GM23338 (cell line): ENCODE data around the gene STOX2. TPM values are rescaled to one million over a fixed set of nuclear protein-coding genes. Genes with fewer than 3 reads are reported as not detected.
A peak's percentile ranks its signal among the peaks of the same experiment; 100 is the strongest.

Source experiments
- ATAC-seq: fragments of 200-7000 bp; cut with Tn5 transposase; 3 replicates; pipeline ENCODE4 v1.9.1; 2020
- DNase-seq: peaks from one replicate; pipeline ENCODE4 v3.0.0-alpha.2; 2015; ENCODE audit warnings: low spot score
- H2AFZ ChIP-seq: fragments of 200-600 bp; sonication (generic); 2 replicates; pipeline ENCODE4 v1.8.0; 2016; ENCODE audit warnings: antibody characterized with exemption, mild to moderate bottlenecking, moderate library complexity
- H3F3A ChIP-seq: fragments of 200-600 bp; sonication (generic); replicated peaks from 2 replicates; pipeline ENCODE4 v1.8.0; 2017; ENCODE audit warnings: antibody characterized with exemption, mixed run types, low read depth
- H3K27ac ChIP-seq: fragments of 200-600 bp; sonication (generic); 2 replicates; pipeline ENCODE4 v1.6.1; 2016; ENCODE audit warnings: low read depth
- H3K27me3 ChIP-seq: fragments of 200-600 bp; sonication (generic); 2 replicates; pipeline ENCODE4 v1.8.0; 2016; ENCODE audit warnings: mild to moderate bottlenecking, mixed run types, moderate library complexity; ENCODE audit not compliant: insufficient read depth
- H3K36me3 ChIP-seq: fragments of 200-600 bp; sonication (generic); 2 replicates; pipeline ENCODE4 v1.8.0; 2016; ENCODE audit warnings: mild to moderate bottlenecking; ENCODE audit not compliant: insufficient read depth
- H3K4me1 ChIP-seq: fragments of 200-600 bp; sonication (generic); 2 replicates; pipeline ENCODE4 v1.8.0; 2016; ENCODE audit warnings: mild to moderate bottlenecking, moderate library complexity; ENCODE audit not compliant: insufficient read depth
- H3K4me2 ChIP-seq: fragments of 200-600 bp; sonication (generic); 2 replicates; pipeline ENCODE4 v1.7.1; 2017; ENCODE audit warnings: mixed run types
- H3K4me3 ChIP-seq: fragments of 200-600 bp; sonication (generic); 2 replicates; pipeline ENCODE4 v1.6.1; 2016; ENCODE audit warnings: mixed run types
- H3K79me2 ChIP-seq: fragments of 200-600 bp; sonication (generic); replicated peaks from 2 replicates; pipeline ENCODE4 v1.8.0; 2017; ENCODE audit warnings: mild to moderate bottlenecking; ENCODE audit not compliant: insufficient read depth
- H3K9me2 ChIP-seq: fragments of 200-600 bp; sonication (generic); 2 replicates; pipeline ENCODE4 v1.8.0; 2017; ENCODE audit not compliant: insufficient read depth
- H4K20me1 ChIP-seq: fragments of 200-600 bp; sonication (generic); replicated peaks from 2 replicates; pipeline ENCODE4 v1.8.0; 2017; ENCODE audit warnings: mild to moderate bottlenecking; ENCODE audit not compliant: insufficient read depth
- H3K27ac Mint-ChIP-seq: 2 replicates; pipeline ENCODE4 v1.8.0; 2020; ENCODE audit warnings: inconsistent platforms, mild to moderate bottlenecking, moderate library complexity, mixed read lengths
- H3K27me3 Mint-ChIP-seq: 3 replicates; pipeline ENCODE4 v1.8.0; 2022; ENCODE audit warnings: low read depth, mild to moderate bottlenecking, moderate library complexity, mixed read lengths, inconsistent platforms; ENCODE audit not compliant: insufficient read depth, poor library complexity
- H3K36me3 Mint-ChIP-seq: 3 replicates; pipeline ENCODE4 v1.8.0; 2021; ENCODE audit warnings: low read depth, mild to moderate bottlenecking, inconsistent platforms, moderate library complexity, mixed read lengths
- H3K4me1 Mint-ChIP-seq: 3 replicates; pipeline ENCODE4 v1.8.0; 2020; ENCODE audit warnings: mild to moderate bottlenecking, inconsistent platforms, mixed read lengths
- H3K4me3 Mint-ChIP-seq: 3 replicates; pipeline ENCODE4 v1.8.0; 2021; ENCODE audit warnings: moderate library complexity, mild to moderate bottlenecking, inconsistent platforms, mixed read lengths
- H3K9me3 Mint-ChIP-seq: 3 replicates; pipeline ENCODE4 v1.8.0; 2020; ENCODE audit warnings: moderate library complexity, mild to moderate bottlenecking, inconsistent platforms, mixed read lengths
- CREB1 ChIP-seq: fragments of 250-450 bp; sonication (Bioruptor Pico); IDR thresholded peaks from 2 replicates; pipeline ENCODE4 v1.5.0; 2020; ENCODE audit warnings: low read depth, mild to moderate bottlenecking, moderate library complexity
- EZH2phosphoT487 ChIP-seq: fragments of 200-600 bp; sonication (generic); IDR thresholded peaks from one replicate; pipeline ENCODE4 v1.8.1; 2018; ENCODE audit warnings: antibody characterized with exemption; ENCODE audit not compliant: unreplicated experiment
- NANOG ChIP-seq: IDR thresholded peaks from 2 replicates; pipeline ENCODE4 v1.6.1; 2016; ENCODE audit warnings: antibody characterized with exemption, borderline replicate concordance
- POLR2AphosphoS5 ChIP-seq: IDR thresholded peaks from 2 replicates; pipeline ENCODE4 v1.6.1; 2016; ENCODE audit warnings: antibody characterized with exemption, low read depth
- ZNF114 ChIP-seq: fragments of 250-450 bp; sonication (Bioruptor Pico); IDR thresholded peaks from 2 replicates; pipeline ENCODE4 v1.5.0; 2020; ENCODE audit warnings: mild to moderate bottlenecking, moderate library complexity
- long read RNA-seq: library from polyadenylated mRNA; unstranded; transcript quantifications from one replicate; pipeline ENCODE4 v2.0.0, GENCODE V29; 2020; ENCODE audit not compliant: unreplicated experiment
- polyA plus RNA-seq: library from polyadenylated mRNA; unstranded; fragments of >200 nt; fragmentation: Nextera tagmentation; extraction: Ambion mirVana; gene quantifications from 2 replicates; pipeline ENCODE4 v1.2.1, GENCODE V29; 2016
- total RNA-seq: library from RNA; depleted of rRNA; stranded (reverse); fragments of >200 nt; shearing (Covaris generic); gene quantifications from 2 replicates; pipeline ENCODE4 v1.2.3, GENCODE V29; 2014; rRNA removed
- TF ChIP-seq, protein P1 (sequence below): fragments of 250-450 bp; sonication (Bioruptor Pico); IDR thresholded peaks from 2 replicates; pipeline ENCODE4 v1.5.0; 2020; ENCODE audit warnings: mild to moderate bottlenecking, moderate library complexity

Gene STOX2, protein sequence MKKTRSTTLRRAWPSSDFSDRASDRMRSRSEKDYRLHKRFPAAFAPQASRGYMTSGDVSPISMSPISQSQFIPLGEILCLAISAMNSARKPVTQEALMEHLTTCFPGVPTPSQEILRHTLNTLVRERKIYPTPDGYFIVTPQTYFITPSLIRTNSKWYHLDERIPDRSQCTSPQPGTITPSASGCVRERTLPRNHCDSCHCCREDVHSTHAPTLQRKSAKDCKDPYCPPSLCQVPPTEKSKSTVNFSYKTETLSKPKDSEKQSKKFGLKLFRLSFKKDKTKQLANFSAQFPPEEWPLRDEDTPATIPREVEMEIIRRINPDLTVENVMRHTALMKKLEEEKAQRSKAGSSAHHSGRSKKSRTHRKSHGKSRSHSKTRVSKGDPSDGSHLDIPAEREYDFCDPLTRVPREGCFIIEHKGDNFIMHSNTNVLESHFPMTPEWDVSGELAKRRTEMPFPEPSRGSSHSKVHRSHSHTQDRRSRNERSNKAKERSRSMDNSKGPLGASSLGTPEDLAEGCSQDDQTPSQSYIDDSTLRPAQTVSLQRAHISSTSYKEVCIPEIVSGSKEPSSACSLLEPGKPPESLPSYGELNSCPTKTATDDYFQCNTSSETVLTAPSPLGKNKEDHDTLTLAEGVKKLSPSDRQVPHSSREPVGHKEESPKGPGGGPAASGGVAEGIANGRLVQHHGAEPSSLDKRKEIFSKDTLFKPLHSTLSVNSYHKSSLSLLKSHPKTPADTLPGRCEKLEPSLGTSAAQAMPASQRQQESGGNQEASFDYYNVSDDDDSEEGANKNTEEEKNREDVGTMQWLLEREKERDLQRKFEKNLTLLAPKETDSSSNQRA (N-terminal part only)
- total RNA-seq (19.8 TPM in 2 replicates), polyA plus RNA-seq (19.0 and 20.6 TPM in 2 replicates)
- long read RNA-seq, partial matches to known transcripts = 1 of 4 reads
- long read RNA-seq, other reads (novel, unspliced or antisense) = 1 of 4 reads

DNA sequence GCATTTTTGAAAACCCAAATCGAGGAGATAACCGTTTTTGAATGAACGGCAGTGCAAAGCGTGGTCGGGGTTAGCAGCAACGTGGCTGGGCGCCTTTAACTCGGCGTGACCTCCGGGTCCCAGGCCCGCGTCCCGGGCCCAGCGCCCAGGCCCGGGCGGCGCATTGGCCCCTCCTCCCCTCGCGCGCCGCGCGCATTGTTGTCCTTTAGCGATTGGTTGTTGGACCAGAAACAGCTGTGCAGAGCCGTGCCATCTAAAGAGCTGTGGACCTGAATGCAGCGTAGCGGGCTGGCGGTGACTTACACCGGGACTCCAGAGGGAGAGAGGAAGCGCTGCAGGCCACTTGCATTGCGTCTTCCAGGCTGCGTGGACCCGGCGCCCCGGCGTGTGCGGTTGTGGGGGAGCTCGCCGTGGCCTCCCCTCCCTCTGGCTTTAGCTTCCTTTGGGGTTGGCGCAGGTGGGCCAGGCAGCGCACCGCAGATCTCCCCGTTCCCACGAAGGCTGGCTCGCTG, at the start of gene STOX2:
Gene STOX2, plus strand, starts transcription at position 227 of the 512 bp plus-strand sequence. CDS start 1,484 bp downstream, outside the sequence.
- Mint-ChIP-seq H3K9me3 (peaks cover 33% of the 10 kb centered on the region), H3K4me3 (peak within 1 kb of the TSS; percentile 89), H3K4me1 (peaks cover 26% of the 10 kb centered on the region), H3K36me3 (peaks cover 40% of the 10 kb centered on the region), H3K27ac (no peak within 1 kb of the TSS), H3K27me3 (peaks cover 31% of the 10 kb centered on the region)
- Histone ChIP-seq H3K27me3 (peaks cover 46% of the 10 kb centered on the region), H3K9me2 (peaks cover 6% of the 10 kb centered on the region; the same call in 1 of the 2 replicates), H3K79me2 (peaks cover 36% of the 10 kb centered on the region), H3K4me2 (peak within 1 kb of the TSS; percentile 96), H3F3A (no peaks in the 10 kb centered on the region; the same call in 1 of the 2 replicates), H4K20me1 (peaks cover 7% of the 10 kb centered on the region; the same call in 1 of the 2 replicates), H3K4me1 (peaks cover 33% of the 10 kb centered on the region), H3K27ac (peak within 1 kb of the TSS; percentile 91), H2AFZ (peak within 1 kb of the TSS; percentile 75), H3K36me3 (peaks cover 3% of the 10 kb centered on the region), H3K4me3 (peak within 1 kb of the TSS; percentile 93)
- TF ChIP-seq CREB1 (CRISPR knock-in tag) = no peak
- TF ChIP-seq, protein P1, sequence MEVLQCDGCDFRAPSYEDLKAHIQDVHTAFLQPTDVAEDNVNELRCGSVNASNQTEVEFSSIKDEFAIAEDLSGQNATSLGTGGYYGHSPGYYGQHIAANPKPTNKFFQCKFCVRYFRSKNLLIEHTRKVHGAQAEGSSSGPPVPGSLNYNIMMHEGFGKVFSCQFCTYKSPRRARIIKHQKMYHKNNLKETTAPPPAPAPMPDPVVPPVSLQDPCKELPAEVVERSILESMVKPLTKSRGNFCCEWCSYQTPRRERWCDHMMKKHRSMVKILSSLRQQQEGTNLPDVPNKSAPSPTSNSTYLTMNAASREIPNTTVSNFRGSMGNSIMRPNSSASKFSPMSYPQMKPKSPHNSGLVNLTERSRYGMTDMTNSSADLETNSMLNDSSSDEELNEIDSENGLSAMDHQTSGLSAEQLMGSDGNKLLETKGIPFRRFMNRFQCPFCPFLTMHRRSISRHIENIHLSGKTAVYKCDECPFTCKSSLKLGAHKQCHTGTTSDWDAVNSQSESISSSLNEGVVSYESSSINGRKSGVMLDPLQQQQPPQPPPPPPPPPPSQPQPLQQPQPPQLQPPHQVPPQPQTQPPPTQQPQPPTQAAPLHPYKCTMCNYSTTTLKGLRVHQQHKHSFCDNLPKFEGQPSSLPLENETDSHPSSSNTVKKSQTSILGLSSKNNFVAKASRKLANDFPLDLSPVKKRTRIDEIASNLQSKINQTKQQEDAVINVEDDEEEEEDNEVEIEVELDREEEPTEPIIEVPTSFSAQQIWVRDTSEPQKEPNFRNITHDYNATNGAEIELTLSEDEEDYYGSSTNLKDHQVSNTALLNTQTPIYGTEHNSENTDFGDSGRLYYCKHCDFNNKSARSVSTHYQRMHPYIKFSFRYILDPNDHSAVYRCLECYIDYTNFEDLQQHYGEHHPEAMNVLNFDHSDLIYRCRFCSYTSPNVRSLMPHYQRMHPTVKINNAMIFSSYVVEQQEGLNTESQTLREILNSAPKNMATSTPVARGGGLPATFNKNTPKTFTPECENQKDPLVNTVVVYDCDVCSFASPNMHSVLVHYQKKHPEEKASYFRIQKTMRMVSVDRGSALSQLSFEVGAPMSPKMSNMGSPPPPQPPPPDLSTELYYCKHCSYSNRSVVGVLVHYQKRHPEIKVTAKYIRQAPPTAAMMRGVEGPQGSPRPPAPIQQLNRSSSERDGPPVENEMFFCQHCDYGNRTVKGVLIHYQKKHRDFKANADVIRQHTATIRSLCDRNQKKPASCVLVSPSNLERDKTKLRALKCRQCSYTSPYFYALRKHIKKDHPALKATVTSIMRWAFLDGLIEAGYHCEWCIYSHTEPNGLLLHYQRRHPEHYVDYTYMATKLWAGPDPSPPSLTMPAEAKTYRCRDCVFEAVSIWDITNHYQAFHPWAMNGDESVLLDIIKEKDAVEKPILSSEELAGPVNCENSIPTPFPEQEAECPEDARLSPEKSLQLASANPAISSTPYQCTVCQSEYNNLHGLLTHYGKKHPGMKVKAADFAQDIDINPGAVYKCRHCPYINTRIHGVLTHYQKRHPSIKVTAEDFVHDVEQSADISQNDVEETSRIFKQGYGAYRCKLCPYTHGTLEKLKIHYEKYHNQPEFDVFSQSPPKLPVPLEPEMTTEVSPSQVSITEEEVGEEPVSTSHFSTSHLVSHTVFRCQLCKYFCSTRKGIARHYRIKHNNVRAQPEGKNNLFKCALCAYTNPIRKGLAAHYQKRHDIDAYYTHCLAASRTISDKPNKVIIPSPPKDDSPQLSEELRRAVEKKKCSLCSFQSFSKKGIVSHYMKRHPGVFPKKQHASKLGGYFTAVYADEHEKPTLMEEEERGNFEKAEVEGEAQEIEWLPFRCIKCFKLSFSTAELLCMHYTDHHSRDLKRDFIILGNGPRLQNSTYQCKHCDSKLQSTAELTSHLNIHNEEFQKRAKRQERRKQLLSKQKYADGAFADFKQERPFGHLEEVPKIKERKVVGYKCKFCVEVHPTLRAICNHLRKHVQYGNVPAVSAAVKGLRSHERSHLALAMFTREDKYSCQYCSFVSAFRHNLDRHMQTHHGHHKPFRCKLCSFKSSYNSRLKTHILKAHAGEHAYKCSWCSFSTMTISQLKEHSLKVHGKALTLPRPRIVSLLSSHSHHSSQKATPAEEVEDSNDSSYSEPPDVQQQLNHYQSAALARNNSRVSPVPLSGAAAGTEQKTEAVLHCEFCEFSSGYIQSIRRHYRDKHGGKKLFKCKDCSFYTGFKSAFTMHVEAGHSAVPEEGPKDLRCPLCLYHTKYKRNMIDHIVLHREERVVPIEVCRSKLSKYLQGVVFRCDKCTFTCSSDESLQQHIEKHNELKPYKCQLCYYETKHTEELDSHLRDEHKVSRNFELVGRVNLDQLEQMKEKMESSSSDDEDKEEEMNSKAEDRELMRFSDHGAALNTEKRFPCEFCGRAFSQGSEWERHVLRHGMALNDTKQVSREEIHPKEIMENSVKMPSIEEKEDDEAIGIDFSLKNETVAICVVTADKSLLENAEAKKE = no peak
- TF ChIP-seq ZNF114 (CRISPR knock-in tag) = no peak
- no peak for TF ChIP-seq POLR2AphosphoS5
- no peak for TF ChIP-seq NANOG
- no peak for TF ChIP-seq EZH2phosphoT487
- DNase-seq (peak; percentile 86), ATAC-seq (peak; percentile 44)
